Calu3 (cell line): Measurements from ENCODE around the gene SERPINF2. TPM values are rescaled to one million over a fixed set of nuclear protein-coding genes. Genes with fewer than 3 reads are reported as not detected.

Source experiments
- BruUV-seq: library from RNA; stranded (reverse); fragments of 400-500 nt; replicated peaks from 2 replicates; lab custom pipeline; 2021; lab: Mats Ljungman, UMichigan
- CTCF ChIA-PET: fragments of 300-600 bp; sonication (Branson Sonifier 250); formaldehyde crosslinking; loops from one replicate; lab custom pipeline; 2022; ENCODE audit warnings: antibody characterized with exemption; lab: Charles Lee
- DNase-seq: peaks from one replicate; pipeline ENCODE4 v3.0.0; 2022
- H3K27ac Mint-ChIP-seq: one replicate; pipeline ENCODE4 v1.8.0; 2022; ENCODE audit warnings: mixed read lengths; ENCODE audit not compliant: unreplicated experiment
- H3K27me3 Mint-ChIP-seq: one replicate; pipeline ENCODE4 v1.8.0; 2022; ENCODE audit warnings: mixed read lengths; ENCODE audit not compliant: unreplicated experiment
- H3K36me3 Mint-ChIP-seq: one replicate; pipeline ENCODE4 v1.8.0; 2022; ENCODE audit warnings: mild to moderate bottlenecking, moderate library complexity, mixed read lengths; ENCODE audit not compliant: insufficient read depth, unreplicated experiment
- H3K4me1 Mint-ChIP-seq: one replicate; pipeline ENCODE4 v1.8.0; 2022; ENCODE audit warnings: mild to moderate bottlenecking, low read depth, mixed read lengths; ENCODE audit not compliant: unreplicated experiment
- H3K4me3 Mint-ChIP-seq: one replicate; pipeline ENCODE4 v1.8.0; 2022; ENCODE audit warnings: mild to moderate bottlenecking, low read depth, moderate library complexity, mixed read lengths; ENCODE audit not compliant: unreplicated experiment
- H3K9me3 Mint-ChIP-seq: one replicate; pipeline ENCODE4 v1.8.0; 2022; ENCODE audit warnings: low read depth, mixed read lengths; ENCODE audit not compliant: unreplicated experiment
- intact Hi-C: fragments of 100-400 bp; cut with micrococcal nuclease; formaldehyde crosslinking; loops from one replicate; pipeline ENCODE4 v1.10.0; 2022; ENCODE audit not compliant: unreplicated experiment
- total RNA-seq: library from RNA; stranded (reverse); gene quantifications from 2 replicates; pipeline ENCODE4 v1.2.3, GENCODE V29; 2022
- TF ChIP-seq, protein P1 (sequence below): fragments of 200-600 bp; IDR thresholded peaks from one replicate; pipeline ENCODE4 v1.8.0; 2022; ENCODE audit warnings: antibody characterized with exemption; ENCODE audit not compliant: unreplicated experiment

SERPINF2 gene
- total RNA-seq, 1 experiment from 2014 or later = 0.76 TPM

DNA sequence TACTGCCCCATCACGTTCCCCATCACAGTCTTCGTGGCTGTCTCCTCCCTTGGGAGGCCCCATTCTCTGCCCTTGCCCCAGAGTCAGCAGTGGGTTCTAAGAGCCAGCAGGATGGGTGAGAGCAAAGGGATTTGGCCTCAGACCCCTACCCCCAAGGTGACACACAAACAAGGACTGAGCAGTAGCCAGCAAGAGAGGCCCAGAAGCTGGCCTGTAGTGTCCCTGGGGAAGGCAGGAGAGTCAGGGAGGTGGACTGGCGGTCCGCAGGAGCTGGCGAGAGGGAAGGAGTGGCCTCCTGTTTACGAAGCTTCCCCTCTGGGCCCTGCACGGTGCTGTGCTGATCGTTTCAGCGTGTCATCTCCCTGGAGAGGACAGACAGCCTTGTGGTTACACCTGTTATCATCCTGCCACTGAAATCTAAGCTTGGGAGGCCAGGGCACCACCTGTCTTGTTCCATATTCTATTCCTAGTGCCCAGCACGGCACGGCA lies 9.8 kb upstream of the SERPINF2 start:
- Mint-ChIP-seq H3K9me3 (no peaks in the 10 kb centered on the region), H3K36me3 (no peaks in the 10 kb centered on the region), H3K27me3 (no peaks in the 10 kb centered on the region), H3K27ac (no peak overlapping the region), H3K4me3 (no peak overlapping the region), H3K4me1 (no peaks in the 10 kb centered on the region)
- CTCF ChIA-PET = interaction anchor here (0.5 kb wide), 1 partner anchor 118 kb away, joined by 3 read pairs; no protein-coding TSS in a partner anchor
- TF ChIP-seq, protein P1, sequence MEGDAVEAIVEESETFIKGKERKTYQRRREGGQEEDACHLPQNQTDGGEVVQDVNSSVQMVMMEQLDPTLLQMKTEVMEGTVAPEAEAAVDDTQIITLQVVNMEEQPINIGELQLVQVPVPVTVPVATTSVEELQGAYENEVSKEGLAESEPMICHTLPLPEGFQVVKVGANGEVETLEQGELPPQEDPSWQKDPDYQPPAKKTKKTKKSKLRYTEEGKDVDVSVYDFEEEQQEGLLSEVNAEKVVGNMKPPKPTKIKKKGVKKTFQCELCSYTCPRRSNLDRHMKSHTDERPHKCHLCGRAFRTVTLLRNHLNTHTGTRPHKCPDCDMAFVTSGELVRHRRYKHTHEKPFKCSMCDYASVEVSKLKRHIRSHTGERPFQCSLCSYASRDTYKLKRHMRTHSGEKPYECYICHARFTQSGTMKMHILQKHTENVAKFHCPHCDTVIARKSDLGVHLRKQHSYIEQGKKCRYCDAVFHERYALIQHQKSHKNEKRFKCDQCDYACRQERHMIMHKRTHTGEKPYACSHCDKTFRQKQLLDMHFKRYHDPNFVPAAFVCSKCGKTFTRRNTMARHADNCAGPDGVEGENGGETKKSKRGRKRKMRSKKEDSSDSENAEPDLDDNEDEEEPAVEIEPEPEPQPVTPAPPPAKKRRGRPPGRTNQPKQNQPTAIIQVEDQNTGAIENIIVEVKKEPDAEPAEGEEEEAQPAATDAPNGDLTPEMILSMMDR = no peak
- intact Hi-C loops = no loop called here
- no TSS peak for BruUV-seq
- DNase-seq = no peak

DNA sequence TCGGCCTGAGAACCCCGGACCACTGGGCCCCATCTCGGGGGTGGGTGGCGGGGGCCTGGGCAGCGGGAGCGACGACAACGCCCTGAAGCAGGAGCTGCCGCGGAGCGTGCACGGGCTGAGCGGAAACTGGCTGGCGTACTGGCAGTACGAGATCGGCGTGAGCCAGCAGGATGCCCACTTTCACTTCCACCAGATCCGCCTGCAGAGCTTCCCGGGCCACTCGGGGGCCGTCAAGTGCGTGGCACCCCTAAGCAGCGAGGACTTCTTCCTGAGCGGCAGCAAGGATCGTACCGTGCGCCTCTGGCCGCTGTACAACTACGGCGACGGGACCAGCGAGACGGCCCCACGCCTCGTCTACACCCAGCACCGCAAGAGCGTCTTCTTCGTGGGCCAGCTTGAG lies 8.9 kb upstream of the SERPINF2 start:
- H3K4me3 Mint-ChIP-seq = no peak overlapping the region
- BruUV-seq = no TSS peak
- no peak overlapping the region for H3K27ac Mint-ChIP-seq
- DNase-seq = no peak
- H3K4me1 Mint-ChIP-seq = no peaks in the 10 kb centered on the region
- TF ChIP-seq, protein P1 = no peak
- H3K27me3 Mint-ChIP-seq = no peaks in the 10 kb centered on the region
- no peaks in the 10 kb centered on the region for H3K9me3 Mint-ChIP-seq
- H3K36me3 Mint-ChIP-seq = no peaks in the 10 kb centered on the region
- CTCF ChIA-PET = no interaction called here
- intact Hi-C loops = no loop called here

- no TSS peak for BruUV-seq
- no peak overlapping the region for H3K4me3 Mint-ChIP-seq
- H3K9me3 Mint-ChIP-seq = no peaks in the 10 kb centered on the region
- CTCF ChIA-PET = no interaction called here
- intact Hi-C loops = no loop called here
- H3K27me3 Mint-ChIP-seq = no peaks in the 10 kb centered on the region
- no peaks in the 10 kb centered on the region for H3K36me3 Mint-ChIP-seq
- no peaks in the 10 kb centered on the region for H3K4me1 Mint-ChIP-seq
- no peak overlapping the region for H3K27ac Mint-ChIP-seq
- TF ChIP-seq, protein P1 = no peak
- no peak for DNase-seq
These were observed 7.3 kb upstream of the SERPINF2 start for GRCh38 chr17:1735418-1735817.

- BruUV-seq = no TSS peak
- CTCF ChIA-PET = interaction anchor here (0.6 kb wide), 1 partner anchor 411 kb away, joined by 3 read pairs; no protein-coding TSS in a partner anchor
- intact Hi-C loops = no loop called here
These were observed 6.8 kb upstream of the SERPINF2 start for GRCh38 chr17:1735834-1736347.

More at GRCh38 chr17:1735834-1736347, 6.8 kb upstream of the SERPINF2 start:
- H3K4me3 Mint-ChIP-seq = no peak overlapping the region
- no peaks in the 10 kb centered on the region for H3K4me1 Mint-ChIP-seq
- H3K27me3 Mint-ChIP-seq = no peaks in the 10 kb centered on the region
- no peaks in the 10 kb centered on the region for H3K9me3 Mint-ChIP-seq
- no peaks in the 10 kb centered on the region for H3K36me3 Mint-ChIP-seq
- DNase-seq = no peak
- TF ChIP-seq, protein P1 = no peak
- H3K27ac Mint-ChIP-seq = no peak overlapping the region
